HG03045 (cell line): Measurements from ENCODE around the gene GDA.

Experiments
- ATAC-seq: cut with Tn5 transposase; IDR thresholded peaks from one replicate; pipeline ENCODE4 v1.9.1; 2021; ENCODE audit warnings: mild to moderate bottlenecking, moderate library complexity; ENCODE audit not compliant: unreplicated experiment

The GDA gene

GRCh38 chr9:72149231-72149975 is at the start of gene GDA:
TSS of gene GDA (plus strand) at chr9:72149440. CDS start at chr9:72149560, 120 bp downstream.
- ATAC-seq = no peak

GRCh38 chr9:72102520-72102919 is 46.7 kb upstream of the GDA start:
- ATAC-seq = no peak

- ATAC-seq = no peak
Observed at GRCh38 chr9:72113056-72113455, 36.2 kb upstream of the GDA start.

- ATAC-seq = no peak
Observed at GRCh38 chr9:72119853-72120252, 29.4 kb upstream of the GDA start.

- ATAC-seq = no peak
Observed at GRCh38 chr9:72124947-72125346, 24.3 kb upstream of the GDA start.

- no peak for ATAC-seq
Observed at GRCh38 chr9:72127753-72128152, 21.5 kb upstream of the GDA start.

GRCh38 chr9:72128526-72128925 is 20.7 kb upstream of the GDA start:
- ATAC-seq = no peak

- ATAC-seq = no peak
Observed at GRCh38 chr9:72129271-72130156, 19.7 kb upstream of the GDA start.

- ATAC-seq = no peak
Observed at GRCh38 chr9:72130321-72130720, 18.9 kb upstream of the GDA start.

- ATAC-seq = no peak
Observed at GRCh38 chr9:72131206-72131605, 18.0 kb upstream of the GDA start.

- ATAC-seq = no peak
Observed at GRCh38 chr9:72132052-72132451, 17.2 kb upstream of the GDA start.

GRCh38 chr9:72133365-72134035 is 15.7 kb upstream of the GDA start:
- no peak for ATAC-seq

GRCh38 chr9:72134801-72135200 is 14.4 kb upstream of the GDA start:
- ATAC-seq = no peak

- no peak for ATAC-seq
Observed at GRCh38 chr9:72137697-72138365, 11.4 kb upstream of the GDA start.

- ATAC-seq = no peak
Observed at GRCh38 chr9:72139226-72139625, 10.0 kb upstream of the GDA start.

- ATAC-seq = no peak
Observed at GRCh38 chr9:72140586-72140985, 8.7 kb upstream of the GDA start.

- no peak for ATAC-seq
Observed at GRCh38 chr9:72141484-72141883, 7.8 kb upstream of the GDA start.

GRCh38 chr9:72144756-72145492 is 4.3 kb upstream of the GDA start:
- no peak for ATAC-seq

- no peak for ATAC-seq
Observed at GRCh38 chr9:72145733-72146505, 3.3 kb upstream of the GDA start.

GRCh38 chr9:72147676-72148075 is 1.6 kb upstream of the GDA start:
- ATAC-seq = no peak
